ENCODE data around the gene PCOLCE2. TPM values are rescaled to one million over a fixed set of nuclear protein-coding genes. Genes with fewer than 3 reads are reported as not detected.
A peak's percentile ranks its signal among the peaks of the same experiment; 100 is the strongest.

The PCOLCE2 gene
- total and polyA plus RNA-seq, 8 donors, result 0.23 to 2.5 (median 0.66) TPM

DNA sequence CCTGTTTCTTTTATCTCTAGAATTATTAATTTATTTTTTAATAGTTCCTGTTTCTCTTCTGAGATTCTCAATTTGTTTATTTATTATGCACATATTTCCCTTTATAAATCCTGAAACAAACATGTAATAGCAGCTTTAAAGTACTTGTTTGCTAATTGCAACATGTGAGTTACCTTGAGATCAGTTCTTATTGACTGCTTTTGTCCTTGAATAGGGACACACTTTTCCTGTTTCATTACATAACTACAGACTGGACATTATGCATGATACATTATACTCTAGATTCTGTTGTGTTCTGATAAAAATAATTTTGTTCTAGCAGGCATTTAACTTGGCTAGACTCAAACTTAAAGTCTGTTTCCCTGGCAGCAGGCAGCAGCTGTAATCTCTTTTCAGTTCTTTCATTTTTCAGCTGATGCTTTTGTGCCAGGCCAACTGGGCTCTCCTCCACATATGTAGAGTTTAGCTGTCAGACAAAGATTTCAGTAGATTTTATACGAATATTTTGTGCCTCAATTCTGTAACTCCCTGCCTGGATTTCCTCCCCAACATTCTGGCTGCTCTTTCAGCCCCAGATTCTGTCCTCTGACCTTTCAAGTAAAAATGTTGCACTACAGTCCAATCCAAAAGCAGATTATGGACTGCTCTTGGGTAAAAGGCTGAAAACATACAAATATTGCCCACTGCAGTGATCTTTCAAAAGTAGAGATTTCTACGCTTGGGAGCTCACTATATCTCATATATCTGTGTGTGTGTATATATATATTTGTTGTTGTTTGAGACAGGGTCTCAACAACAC lies 41.9 kb downstream of the PCOLCE2 start:
- H3K36me3 ChIP-seq, result no peaks in the 10 kb centered on the region
- DNase-seq (no peak), FAIRE-seq (no peak), ATAC-seq (peak; percentile 43 to 74 (median 64))
- H3K4me1 ChIP-seq, result peaks cover 0 to 9% (median 0%) of the 10 kb centered on the region in 3 donors
- H3K4me3 ChIP-seq, result no peak overlapping the region
- H3K27me3 ChIP-seq, result no peaks in the 10 kb centered on the region
- intact Hi-C loops (cut with DNase I), result no loop called here
- 20 to 29% methylated on average over 2 of the region's 2 CpGs for WGBS, 2 donors
- H3K9me3 ChIP-seq, result no peaks in the 10 kb centered on the region
- H3K27ac ChIP-seq, result peak overlapping the region in 1 of 4 donors; percentile 39
- TF ChIP-seq, protein P1, sequence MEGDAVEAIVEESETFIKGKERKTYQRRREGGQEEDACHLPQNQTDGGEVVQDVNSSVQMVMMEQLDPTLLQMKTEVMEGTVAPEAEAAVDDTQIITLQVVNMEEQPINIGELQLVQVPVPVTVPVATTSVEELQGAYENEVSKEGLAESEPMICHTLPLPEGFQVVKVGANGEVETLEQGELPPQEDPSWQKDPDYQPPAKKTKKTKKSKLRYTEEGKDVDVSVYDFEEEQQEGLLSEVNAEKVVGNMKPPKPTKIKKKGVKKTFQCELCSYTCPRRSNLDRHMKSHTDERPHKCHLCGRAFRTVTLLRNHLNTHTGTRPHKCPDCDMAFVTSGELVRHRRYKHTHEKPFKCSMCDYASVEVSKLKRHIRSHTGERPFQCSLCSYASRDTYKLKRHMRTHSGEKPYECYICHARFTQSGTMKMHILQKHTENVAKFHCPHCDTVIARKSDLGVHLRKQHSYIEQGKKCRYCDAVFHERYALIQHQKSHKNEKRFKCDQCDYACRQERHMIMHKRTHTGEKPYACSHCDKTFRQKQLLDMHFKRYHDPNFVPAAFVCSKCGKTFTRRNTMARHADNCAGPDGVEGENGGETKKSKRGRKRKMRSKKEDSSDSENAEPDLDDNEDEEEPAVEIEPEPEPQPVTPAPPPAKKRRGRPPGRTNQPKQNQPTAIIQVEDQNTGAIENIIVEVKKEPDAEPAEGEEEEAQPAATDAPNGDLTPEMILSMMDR (IDR thresholded peaks at IDR 0.05), result no peak

DNA sequence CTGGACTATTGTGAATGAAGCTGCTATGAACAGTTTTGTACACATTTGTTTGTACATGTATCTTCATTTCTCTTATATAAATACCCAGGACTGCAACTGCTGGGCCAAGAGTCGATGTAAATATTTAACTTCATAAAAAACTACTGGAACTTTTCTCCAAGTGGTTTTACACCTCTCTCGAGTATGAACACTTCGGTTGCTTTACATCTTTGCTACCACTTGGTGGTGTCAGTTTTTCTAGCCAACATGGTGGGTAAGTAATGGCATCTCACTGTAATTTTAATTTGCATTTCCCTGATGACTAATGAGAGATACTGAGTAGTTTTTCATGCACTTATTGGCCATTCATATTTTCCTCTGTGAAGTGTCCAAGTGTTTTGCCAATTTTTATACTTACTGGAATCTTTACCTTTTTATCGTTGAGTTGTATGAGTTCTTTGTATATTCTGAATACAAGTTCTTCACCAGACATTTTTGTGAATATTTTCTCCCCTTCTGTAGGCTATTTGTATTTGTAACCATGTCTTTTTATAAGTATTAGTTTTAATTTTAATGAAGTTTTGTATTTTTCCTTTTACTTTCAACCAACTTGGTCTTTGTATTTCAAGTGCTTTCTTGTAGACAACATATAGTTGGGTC lies 44.4 kb downstream of the PCOLCE2 start:
- intact Hi-C loops (cut with DNase I), result no loop called here

DNA sequence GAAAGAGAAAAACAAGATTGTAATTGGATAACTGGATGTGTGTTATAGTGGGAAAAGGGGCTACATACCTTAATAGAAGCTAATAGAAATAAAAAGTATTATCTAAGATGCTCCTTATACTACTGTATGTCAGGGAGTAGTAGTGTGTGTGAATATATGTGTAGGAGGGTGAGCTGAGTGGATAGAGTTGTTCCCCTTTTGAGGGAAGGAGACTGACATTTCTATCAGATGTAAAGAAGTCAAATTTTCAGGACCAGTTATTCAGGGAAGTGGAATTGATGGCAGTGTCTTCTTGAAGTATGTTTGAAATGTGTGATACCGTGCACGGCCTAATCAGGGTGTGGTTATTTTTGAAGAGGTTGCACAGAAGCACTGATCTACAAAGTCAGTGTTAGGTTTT lies 49.1 kb downstream of the PCOLCE2 start:
- no peak for FAIRE-seq
- H3K9me3 ChIP-seq, result peaks cover 0 to 3% (median 0%) of the 10 kb centered on the region in 4 donors
- H3K36me3 ChIP-seq, result no peaks in the 10 kb centered on the region
- no peak for ATAC-seq
- no peaks in the 10 kb centered on the region for H3K27me3 ChIP-seq
- no peak overlapping the region for H3K27ac ChIP-seq
- no peaks in the 10 kb centered on the region for H3K4me1 ChIP-seq
- no peak for DNase-seq
- WGBS, 2 donors, result 79 to 85% methylated on average over 2 of the region's 2 CpGs
- intact Hi-C loops (cut with DNase I), result no loop called here
- TF ChIP-seq, protein P1 (IDR thresholded peaks at IDR 0.05), result no peak
- H3K4me3 ChIP-seq, result no peak overlapping the region

More for the DNA sequence above, 44.4 kb downstream of the PCOLCE2 start:
- 52 to 63% methylated on average over 4 of the region's 4 CpGs for WGBS, 2 donors
- Histone ChIP-seq H3K4me1 (peaks cover 0 to 9% (median 0%) of the 10 kb centered on the region in 3 donors), H3K4me3 (no peak overlapping the region), H3K36me3 (no peaks in the 10 kb centered on the region), H3K27me3 (no peaks in the 10 kb centered on the region), H3K27ac (no peak overlapping the region), H3K9me3 (no peaks in the 10 kb centered on the region)
- DNase-seq (no peak), FAIRE-seq (no peak), ATAC-seq (peak in 1 of 4 donors; percentile 30)
- TF ChIP-seq, protein P1 (IDR thresholded peaks at IDR 0.05), result no peak

DNA sequence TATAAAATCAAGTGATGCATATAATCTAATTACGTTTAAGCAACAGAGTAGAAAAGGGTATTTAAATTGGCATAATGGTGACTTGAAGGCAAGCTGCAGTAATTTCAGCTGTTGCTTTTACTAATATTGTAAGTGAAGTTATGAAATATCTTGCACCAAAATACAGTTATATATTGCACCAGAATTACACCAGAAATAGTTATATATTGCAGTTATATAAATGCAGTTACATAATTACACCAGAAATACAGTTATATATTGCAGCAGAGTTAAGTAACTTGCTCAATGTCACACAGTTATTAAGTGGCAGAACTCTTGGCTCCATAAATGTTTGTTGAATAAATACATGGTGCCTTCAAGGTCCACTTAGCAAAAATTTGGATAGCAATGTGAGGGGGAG lies 51.4 kb downstream of the PCOLCE2 start:
- TF ChIP-seq, protein P1 (IDR thresholded peaks at IDR 0.05), result no peak
- Histone ChIP-seq H3K4me1 (no peaks in the 10 kb centered on the region), H3K27me3 (no peaks in the 10 kb centered on the region), H3K9me3 (peaks cover 0 to 3% (median 0%) of the 10 kb centered on the region in 4 donors), H3K27ac (no peak overlapping the region), H3K4me3 (no peak overlapping the region), H3K36me3 (no peaks in the 10 kb centered on the region)
- FAIRE-seq, result no peak
- ATAC-seq, result no peak
- 89 to 98% methylated on average over 1 of the region's 1 CpG for WGBS, 2 donors
- intact Hi-C loops (cut with DNase I), result no loop called here
- no peak for DNase-seq
